ENCODE results near the gene FUBP1. TPM values are rescaled to one million over a fixed set of nuclear protein-coding genes. Genes with fewer than 3 reads are reported as not detected.

Gene FUBP1
- total and polyA plus RNA-seq, 2 of the 8 experiments (the other 6 are each of a cell fraction or from before 2014, with no cell fraction given), result 184 to 201 TPM

- TF ChIP-seq CHD7 (IDR thresholded peaks at IDR 0.05; ENCODE audit: insufficient replicate concordance, low read length) (no peak), NANOG (IDR thresholded peaks at IDR 0.05; ENCODE audit: insufficient read depth, low read depth, low read length, poor library complexity, severe bottlenecking) (no peak), SAP30 (IDR thresholded peaks at IDR 0.05; ENCODE audit: insufficient read depth, insufficient replicate concordance, low read length) (no peak), SIRT6 (IDR thresholded peaks at IDR 0.05; ENCODE audit: low read length) (no peak), ATF2 (IDR thresholded peaks at IDR 0.05; ENCODE audit: low read length) (no peak), NRF1 (IDR thresholded peaks at IDR 0.05; ENCODE audit: low read depth, low read length) (no peak), SUZ12 (IDR thresholded peaks at IDR 0.05; ENCODE audit: low read length) (no peak), SP4 (IDR thresholded peaks at IDR 0.05; ENCODE audit: low read length) (no peak), EZH2 (IDR thresholded peaks at IDR 0.05; ENCODE audit: low read depth, low read length, severe bottlenecking) (no peak), KDM5A (IDR thresholded peaks at IDR 0.05; ENCODE audit: low read length) (no peak)
These were observed 5.1 kb upstream of the FUBP1 start (continued) for GRCh38 chr1:77983997-77984355.

Data from H1 (cell line).